ENCODE results near the gene MATR3. TPM values are rescaled to one million over a fixed set of nuclear protein-coding genes. Genes with fewer than 3 reads are reported as not detected.

Gene MATR3
- total RNA-seq, 1 experiment from 2014 or later, result 267 TPM

- Histone ChIP-seq H3K4me2 (ENCODE audit: insufficient read depth, insufficient read length, low read length) (no peak overlapping the region), H3K9me3 (ENCODE audit: control insufficient read depth, low read depth, low read length) (no peaks in the 10 kb centered on the region), H3K79me1 (ENCODE audit: insufficient read depth, low read depth, low read length, poor library complexity, severe bottlenecking) (peaks cover 11% of the 10 kb centered on the region), H2AK5ac (ENCODE audit: insufficient read length, low read length) (no peak overlapping the region), H3K27ac (ENCODE audit: insufficient read length, low read depth, low read length) (no peak overlapping the region), H4K8ac (replicated peaks; ENCODE audit: insufficient read length, low read depth, low read length) (no peak overlapping the region), H3K23ac (ENCODE audit: insufficient read length, low read depth, low read length) (no peak overlapping the region), H3T11ph (ENCODE audit: low read length) (no peak overlapping the region), H2BK15ac (ENCODE audit: low read depth, low read length) (no peak overlapping the region), H4K20me1 (ENCODE audit: control insufficient read depth, insufficient read depth, insufficient read length) (no peaks in the 10 kb centered on the region), H4K5ac (ENCODE audit: insufficient read length, low read depth, low read length) (no peak overlapping the region), H3K27me3 (ENCODE audit: insufficient read depth, low read length) (no peaks in the 10 kb centered on the region), H3K56ac (ENCODE audit: insufficient read length, low read depth, low read length) (no peak overlapping the region), H3K9ac (ENCODE audit: extremely low read depth, insufficient read length, low read length) (no peak overlapping the region), H3K14ac (ENCODE audit: insufficient read depth, low read length) (no peak overlapping the region), H3K79me2 (ENCODE audit: insufficient read depth, low read length) (peaks cover 4% of the 10 kb centered on the region; the same call in 1 of the 2 replicates), H2BK20ac (ENCODE audit: low read depth, low read length, poor library complexity, severe bottlenecking) (no peak overlapping the region), H2AFZ (ENCODE audit: low read length) (no peak overlapping the region), H3K4me1 (ENCODE audit: insufficient read depth, low read length) (no peaks in the 10 kb centered on the region), H4K91ac (ENCODE audit: insufficient read length, low read depth, low read length) (no peak overlapping the region), H3K18ac (ENCODE audit: insufficient read length, low read depth, low read length) (no peak overlapping the region), H2BK5ac (ENCODE audit: insufficient read length, low read length) (no peak overlapping the region), H2BK12ac (ENCODE audit: insufficient read length, low read depth, low read length) (no peak overlapping the region), H2BK120ac (ENCODE audit: low read depth, low read length, poor library complexity, severe bottlenecking) (no peak overlapping the region), H3K23me2 (ENCODE audit: insufficient read length, low read depth, low read length, poor library complexity, severe bottlenecking) (no peaks in the 10 kb centered on the region), H3K4ac (ENCODE audit: low read depth, low read length) (no peak overlapping the region)
- 0 out of 7 replicates have a peak overlapping the region, but pooled peaks of 1 of the 3 experiments have one; percentile 34 for H3K27ac Mint-ChIP-seq
- peaks cover 33 to 63% (median 58%) of the 10 kb centered on the region in 3 experiments; a peak in 6 of 7 replicates for H3K36me3 Mint-ChIP-seq (ENCODE audit: insufficient read depth in 1 of 3, low read depth in 3 of 3)
- no CpG with 5 or more reads among the region's 2 CpGs for WGBS (ENCODE audit: extremely low coverage, insufficient read length, low lambda C conversion rate)
- no peak for DNase-seq
- H3K9me3 Mint-ChIP-seq, result no peaks in the 10 kb centered on the region
- H3K4me3 Mint-ChIP-seq, result no peak overlapping the region
- H3K27me3 Mint-ChIP-seq (ENCODE audit: low read depth), result no peaks in the 10 kb centered on the region
- H3K4me1 Mint-ChIP-seq, result no peaks in the 10 kb centered on the region
- no peak for TF ChIP-seq CTCF (conservative IDR thresholded peaks at IDR 0.05)
Observed at GRCh38 chr5:139364466-139364865, 70.9 kb downstream of the MATR3 start.

Measured in H9 (cell line).